Measurements from ENCODE around the gene SCLT1. TPM values are rescaled to one million over a fixed set of nuclear protein-coding genes. Genes with fewer than 3 reads are reported as not detected.

Gene SCLT1
- polyA plus RNA-seq, 1 donor from 2014 or later = 12.8 TPM

- no peak overlapping the region for H3K4me3 ChIP-seq (ENCODE audit: low read length)
- H4K20me1 ChIP-seq (ENCODE audit: insufficient read depth) = no peaks in the 10 kb centered on the region
- TF ChIP-seq CTCF (IDR thresholded peaks at IDR 0.05; ENCODE audit: poor library complexity, severe bottlenecking) = peak; percentile 34
- TF ChIP-seq RAD21 (conservative IDR thresholded peaks at IDR 0.05) = no peak
- H3F3A ChIP-seq (ENCODE audit: insufficient read depth, low read length, poor library complexity, severe bottlenecking) = peaks cover 4% of the 10 kb centered on the region
- H3K9me3 ChIP-seq (ENCODE audit: low read length) = no peaks in the 10 kb centered on the region
- H3K4me2 ChIP-seq (ENCODE audit: low read length) = no peak overlapping the region
- no peak overlapping the region for H3K9ac ChIP-seq (ENCODE audit: low read length)
- no peaks in the 10 kb centered on the region for H3K79me2 ChIP-seq (replicated peaks; ENCODE audit: insufficient read depth, low read length)
- no peaks in the 10 kb centered on the region for H3K27me3 ChIP-seq (ENCODE audit: insufficient read depth, low read depth, low read length)
- no peaks in the 10 kb centered on the region for H3K9me2 ChIP-seq (ENCODE audit: insufficient read depth, low read length)
- H2AFZ ChIP-seq (ENCODE audit: low read depth, low read length) = no peak overlapping the region
- no peaks in the 10 kb centered on the region for H3K36me3 ChIP-seq (ENCODE audit: insufficient read depth, low read length)
- H3K27ac ChIP-seq (ENCODE audit: low read length) = no peak overlapping the region
These were observed 18.6 kb upstream of the SCLT1 start for GRCh38 chr4:129111919-129112318.

GRCh38 chr4:129110931-129111330 is 17.6 kb upstream of the SCLT1 start:
- H2AFZ ChIP-seq (ENCODE audit: low read depth, low read length) = no peak overlapping the region

More at GRCh38 chr4:129110931-129111330, 17.6 kb upstream of the SCLT1 start:
- Histone ChIP-seq H3K4me3 (ENCODE audit: low read length) (no peak overlapping the region), H3K79me2 (replicated peaks; ENCODE audit: insufficient read depth, low read length) (no peaks in the 10 kb centered on the region), H3K27ac (ENCODE audit: low read length) (no peak overlapping the region), H3K4me2 (ENCODE audit: low read length) (no peak overlapping the region), H3K36me3 (ENCODE audit: insufficient read depth, low read length) (no peaks in the 10 kb centered on the region), H3F3A (ENCODE audit: insufficient read depth, low read length, poor library complexity, severe bottlenecking) (peaks cover 4% of the 10 kb centered on the region), H3K9me3 (ENCODE audit: low read length) (no peaks in the 10 kb centered on the region), H3K9ac (ENCODE audit: low read length) (no peak overlapping the region), H4K20me1 (ENCODE audit: insufficient read depth) (no peaks in the 10 kb centered on the region), H3K27me3 (ENCODE audit: insufficient read depth, low read depth, low read length) (no peaks in the 10 kb centered on the region), H3K9me2 (ENCODE audit: insufficient read depth, low read length) (no peaks in the 10 kb centered on the region)
- TF ChIP-seq POLR2AphosphoS5 (IDR thresholded peaks at IDR 0.05) (no peak), SMC3 (conservative IDR thresholded peaks at IDR 0.05; ENCODE audit: poor library complexity) (no peak), EZH2 (IDR thresholded peaks at IDR 0.05; ENCODE audit: borderline replicate concordance, insufficient read depth, low read length, poor library complexity, severe bottlenecking) (no peak), EP300 (conservative IDR thresholded peaks at IDR 0.05; ENCODE audit: poor library complexity, severe bottlenecking) (no peak), RAD21 (conservative IDR thresholded peaks at IDR 0.05) (no peak), MXI1 (conservative IDR thresholded peaks at IDR 0.05; ENCODE audit: poor library complexity, severe bottlenecking) (no peak), TAF1 (IDR thresholded peaks at IDR 0.05; ENCODE audit: low read depth) (no peak), CTCF (IDR thresholded peaks at IDR 0.05; ENCODE audit: poor library complexity, severe bottlenecking) (no peak)
- TF ChIP-seq, protein P1, sequence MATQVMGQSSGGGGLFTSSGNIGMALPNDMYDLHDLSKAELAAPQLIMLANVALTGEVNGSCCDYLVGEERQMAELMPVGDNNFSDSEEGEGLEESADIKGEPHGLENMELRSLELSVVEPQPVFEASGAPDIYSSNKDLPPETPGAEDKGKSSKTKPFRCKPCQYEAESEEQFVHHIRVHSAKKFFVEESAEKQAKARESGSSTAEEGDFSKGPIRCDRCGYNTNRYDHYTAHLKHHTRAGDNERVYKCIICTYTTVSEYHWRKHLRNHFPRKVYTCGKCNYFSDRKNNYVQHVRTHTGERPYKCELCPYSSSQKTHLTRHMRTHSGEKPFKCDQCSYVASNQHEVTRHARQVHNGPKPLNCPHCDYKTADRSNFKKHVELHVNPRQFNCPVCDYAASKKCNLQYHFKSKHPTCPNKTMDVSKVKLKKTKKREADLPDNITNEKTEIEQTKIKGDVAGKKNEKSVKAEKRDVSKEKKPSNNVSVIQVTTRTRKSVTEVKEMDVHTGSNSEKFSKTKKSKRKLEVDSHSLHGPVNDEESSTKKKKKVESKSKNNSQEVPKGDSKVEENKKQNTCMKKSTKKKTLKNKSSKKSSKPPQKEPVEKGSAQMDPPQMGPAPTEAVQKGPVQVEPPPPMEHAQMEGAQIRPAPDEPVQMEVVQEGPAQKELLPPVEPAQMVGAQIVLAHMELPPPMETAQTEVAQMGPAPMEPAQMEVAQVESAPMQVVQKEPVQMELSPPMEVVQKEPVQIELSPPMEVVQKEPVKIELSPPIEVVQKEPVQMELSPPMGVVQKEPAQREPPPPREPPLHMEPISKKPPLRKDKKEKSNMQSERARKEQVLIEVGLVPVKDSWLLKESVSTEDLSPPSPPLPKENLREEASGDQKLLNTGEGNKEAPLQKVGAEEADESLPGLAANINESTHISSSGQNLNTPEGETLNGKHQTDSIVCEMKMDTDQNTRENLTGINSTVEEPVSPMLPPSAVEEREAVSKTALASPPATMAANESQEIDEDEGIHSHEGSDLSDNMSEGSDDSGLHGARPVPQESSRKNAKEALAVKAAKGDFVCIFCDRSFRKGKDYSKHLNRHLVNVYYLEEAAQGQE (IDR thresholded peaks at IDR 0.05; ENCODE audit: borderline replicate concordance) = no peak

Measured in neural cell (in vitro differentiated cells).